DMS53 treated with DMSO at 0.1 percent for 48 hours (cell line): Measurements from ENCODE around the gene GVQW3.
A peak's percentile ranks its signal among the peaks of the same experiment; 100 is the strongest.

ENCODE experiments used
- DNase-seq: peaks from one replicate; lab custom pipeline; 2025; ENCODE audit not compliant: unreplicated experiment; lab: John Stamatoyannopoulos, UW

Gene GVQW3

GRCh38 chr11:76380977-76381719 lies at the start of gene GVQW3, which contains the start of gene THAP12:
GVQW3 (plus strand) TSS chr11:76381323; CDS start chr11:76381829, 506 bp downstream.
THAP12 (minus strand) TSS chr11:76381132; CDS start chr11:76380836, 296 bp downstream.
- peak; percentile 100 for DNase-seq

GRCh38 chr11:76334826-76335389 lies 46.2 kb upstream of the GVQW3 start:
- DNase-seq, result no peak

GRCh38 chr11:76335842-76336241 lies 45.3 kb upstream of the GVQW3 start:
- no peak for DNase-seq

- DNase-seq, result no peak
Measured at GRCh38 chr11:76336597-76336996, 44.5 kb upstream of the GVQW3 start.

DNA sequence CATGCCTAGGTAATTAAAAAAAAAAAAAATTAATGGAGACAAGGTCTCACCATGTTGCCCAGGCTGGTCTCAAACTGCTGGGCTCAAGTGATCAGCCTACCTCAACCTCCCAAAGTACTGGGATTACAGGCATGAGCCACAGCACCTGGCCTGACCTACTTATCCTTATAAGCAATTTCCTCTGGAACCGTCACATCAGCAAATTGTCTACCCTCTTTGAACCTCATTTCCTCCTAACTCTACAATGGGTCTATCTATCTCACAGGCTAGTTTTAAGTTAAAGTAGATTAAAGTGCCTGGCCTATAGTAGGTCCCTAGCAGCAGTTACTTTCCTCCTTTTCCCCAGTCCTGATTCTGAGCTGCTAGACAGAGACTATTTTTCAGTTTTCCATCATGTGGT lies 43.7 kb upstream of the GVQW3 start:
- DNase-seq, result no peak

GRCh38 chr11:76337923-76338322 lies 43.2 kb upstream of the GVQW3 start:
- no peak for DNase-seq

DNA sequence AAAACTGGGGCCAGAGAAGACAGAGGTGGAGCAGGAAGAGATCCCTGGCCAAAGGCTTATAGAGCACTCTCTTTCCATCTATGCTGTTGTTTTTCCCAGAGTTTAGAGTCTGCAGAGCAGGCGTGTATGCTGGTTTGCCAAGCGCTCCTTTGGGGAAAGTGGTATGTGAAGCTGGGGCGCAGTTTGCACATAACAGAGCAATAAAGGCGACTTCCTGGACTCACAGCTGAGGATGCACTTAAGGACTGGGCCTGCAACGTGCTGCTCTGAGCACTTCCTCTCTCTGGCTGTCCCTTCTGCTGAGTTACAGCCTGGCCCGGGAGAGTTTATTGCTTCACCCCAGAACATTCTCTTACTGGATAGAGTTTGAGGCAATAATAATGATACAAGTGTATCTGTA lies 41.9 kb upstream of the GVQW3 start:
- DNase-seq, result no peak

DNA sequence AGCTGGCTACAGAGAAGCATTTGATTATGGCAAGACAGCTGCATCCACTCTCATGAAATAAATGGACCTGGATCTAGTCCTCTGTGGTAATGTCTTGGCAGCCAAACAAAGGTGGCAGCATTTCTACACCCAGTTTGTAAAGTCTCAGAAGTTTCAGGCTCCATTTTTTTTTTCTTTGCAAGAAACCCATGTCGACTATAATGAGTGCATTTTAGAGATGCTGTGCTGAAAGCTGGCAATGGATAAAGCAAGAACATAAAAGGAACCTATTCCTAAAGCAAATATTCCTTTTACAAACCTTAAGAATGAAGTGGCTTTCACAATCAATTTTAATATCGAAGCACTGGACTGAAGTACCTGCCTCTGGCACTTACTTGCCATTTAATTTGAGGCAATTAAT lies 33.7 kb upstream of the GVQW3 start:
- no peak for DNase-seq

GRCh38 chr11:76348348-76348747 lies 32.8 kb upstream of the GVQW3 start:
- no peak for DNase-seq

DNA sequence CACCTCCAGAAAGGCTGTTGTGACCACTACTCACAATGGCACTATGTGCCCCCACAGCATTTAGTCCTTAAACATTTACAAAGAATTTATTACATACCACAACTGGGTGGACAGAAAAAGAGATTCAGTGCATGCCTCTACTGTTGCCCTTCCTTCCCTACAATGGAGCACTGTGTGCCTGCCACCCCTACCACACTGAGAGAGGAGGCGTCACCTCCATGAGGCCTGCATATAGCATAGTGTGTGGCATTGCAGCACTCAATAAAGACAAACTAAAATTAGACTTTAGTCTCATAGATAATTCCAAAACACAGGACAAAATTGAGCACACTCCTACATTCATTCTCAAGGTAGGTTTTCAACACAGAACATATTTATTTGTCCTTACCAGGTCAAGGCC lies 26.0 kb upstream of the GVQW3 start:
- DNase-seq, result no peak

- DNase-seq, result no peak
Measured at GRCh38 chr11:76361374-76361773, 19.7 kb upstream of the GVQW3 start.

- DNase-seq, result no peak
Measured at GRCh38 chr11:76361776-76362175, 19.3 kb upstream of the GVQW3 start.

GRCh38 chr11:76362716-76363115 lies 18.4 kb upstream of the GVQW3 start:
- no peak for DNase-seq

DNA sequence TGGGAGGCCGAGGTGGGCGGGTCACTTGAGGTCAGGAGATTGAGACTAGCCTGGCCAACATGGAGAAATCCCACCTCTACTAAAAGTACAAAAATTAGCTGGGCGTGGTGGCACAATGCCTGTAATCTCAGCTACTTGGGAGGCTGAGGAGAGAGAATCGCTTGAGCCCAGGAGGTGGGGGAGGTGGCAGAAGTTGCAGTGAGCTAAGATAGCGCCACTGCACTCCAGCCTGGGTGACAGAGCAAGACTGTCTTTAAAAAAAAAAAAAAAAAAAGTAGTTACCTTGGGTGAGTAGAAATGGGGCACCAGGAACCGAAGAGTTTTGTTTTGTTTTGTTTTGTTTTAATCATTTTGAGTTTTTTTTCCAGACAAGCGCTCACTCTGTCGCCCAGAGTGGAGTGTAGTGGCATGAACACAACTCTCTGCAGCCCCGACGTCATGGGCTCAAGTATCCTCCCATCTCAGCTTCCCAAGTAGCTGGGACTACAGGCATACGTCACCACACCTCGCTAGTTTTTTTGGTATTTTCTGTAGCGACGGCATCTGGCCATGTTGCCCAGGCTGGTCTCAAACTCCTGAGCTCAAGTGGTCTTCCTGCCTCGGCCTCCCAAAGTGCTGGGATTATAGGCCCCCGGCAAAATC lies 16.0 kb upstream of the GVQW3 start:
- DNase-seq, result no peak

- no peak for DNase-seq
Measured at GRCh38 chr11:76368490-76368889, 12.6 kb upstream of the GVQW3 start.

GRCh38 chr11:76369406-76369805 lies 11.7 kb upstream of the GVQW3 start:
- peak; percentile 55 for DNase-seq

DNA sequence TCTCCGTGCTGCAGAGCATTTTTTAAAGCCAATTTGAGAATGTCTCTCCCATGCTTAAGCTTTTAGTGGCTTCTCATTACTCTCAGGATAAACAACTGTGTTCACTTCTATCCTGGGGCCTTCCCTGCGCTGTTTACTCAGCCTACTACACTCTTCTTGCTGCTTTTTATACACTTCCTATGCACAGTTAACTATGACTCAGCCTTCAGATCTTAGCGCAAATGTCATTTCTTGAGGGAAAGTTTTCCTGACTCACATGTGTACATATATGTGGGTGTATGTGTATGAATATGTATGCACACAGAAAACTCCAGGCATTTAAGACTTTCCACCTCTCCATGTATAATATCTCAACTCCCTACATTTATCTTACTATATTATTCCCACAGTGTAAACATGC lies 10.0 kb upstream of the GVQW3 start:
- peak; percentile 72 for DNase-seq

DNA sequence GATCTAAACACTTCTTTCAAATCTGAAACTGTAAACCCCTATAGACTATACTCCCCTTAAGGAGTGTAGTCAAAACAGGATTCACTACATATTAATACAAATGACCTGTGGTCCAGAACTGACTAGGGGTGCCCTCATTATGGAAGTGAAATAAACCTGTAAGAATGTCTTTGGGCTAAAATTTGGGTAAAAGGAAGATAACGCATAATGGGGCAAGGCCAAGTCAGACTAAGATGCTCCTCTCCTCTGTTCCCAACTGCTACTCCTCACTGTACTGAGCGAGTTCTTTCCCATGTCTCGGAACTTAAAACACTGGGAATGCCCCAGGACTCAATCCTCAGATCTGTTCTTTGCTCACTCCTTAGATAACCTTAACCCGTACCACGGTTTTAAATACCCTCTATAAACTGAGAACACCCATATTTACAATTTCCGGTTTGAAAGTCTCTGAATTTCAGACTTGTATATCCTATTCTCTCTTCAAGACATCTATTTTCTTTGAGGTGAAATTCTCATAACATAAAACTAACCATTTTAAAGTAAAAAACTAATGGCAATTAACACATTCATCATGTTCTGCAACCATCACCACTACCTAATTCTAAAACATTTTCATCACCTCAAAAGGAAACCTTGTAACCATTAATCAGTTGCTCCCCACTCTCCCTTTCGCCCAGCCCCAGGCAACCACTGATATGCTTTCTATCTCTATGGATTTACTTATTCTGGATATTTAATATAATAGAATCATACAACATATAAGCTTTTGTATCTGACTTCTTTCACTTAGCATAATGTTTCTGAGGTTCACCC lies 4.2 kb upstream of the GVQW3 start:
- DNase-seq, result no peak

DNA sequence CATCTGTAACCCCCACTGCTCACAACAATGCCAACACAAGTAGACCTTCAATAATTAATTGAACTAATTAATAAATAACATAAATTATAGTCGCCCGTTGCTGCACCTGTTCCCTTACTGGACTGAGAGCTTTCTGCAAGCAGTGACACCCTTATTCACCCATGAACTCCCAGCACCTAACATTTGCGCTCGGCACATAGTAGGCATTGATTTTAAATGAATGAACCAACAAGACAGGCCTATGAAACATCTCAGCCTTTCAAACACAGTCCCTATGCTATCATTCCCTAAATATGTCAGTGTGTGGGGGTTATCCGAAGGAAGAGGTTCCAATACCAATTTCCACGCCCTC lies 1.3 kb upstream of the GVQW3 start:
- DNase-seq, result no peak

DNA sequence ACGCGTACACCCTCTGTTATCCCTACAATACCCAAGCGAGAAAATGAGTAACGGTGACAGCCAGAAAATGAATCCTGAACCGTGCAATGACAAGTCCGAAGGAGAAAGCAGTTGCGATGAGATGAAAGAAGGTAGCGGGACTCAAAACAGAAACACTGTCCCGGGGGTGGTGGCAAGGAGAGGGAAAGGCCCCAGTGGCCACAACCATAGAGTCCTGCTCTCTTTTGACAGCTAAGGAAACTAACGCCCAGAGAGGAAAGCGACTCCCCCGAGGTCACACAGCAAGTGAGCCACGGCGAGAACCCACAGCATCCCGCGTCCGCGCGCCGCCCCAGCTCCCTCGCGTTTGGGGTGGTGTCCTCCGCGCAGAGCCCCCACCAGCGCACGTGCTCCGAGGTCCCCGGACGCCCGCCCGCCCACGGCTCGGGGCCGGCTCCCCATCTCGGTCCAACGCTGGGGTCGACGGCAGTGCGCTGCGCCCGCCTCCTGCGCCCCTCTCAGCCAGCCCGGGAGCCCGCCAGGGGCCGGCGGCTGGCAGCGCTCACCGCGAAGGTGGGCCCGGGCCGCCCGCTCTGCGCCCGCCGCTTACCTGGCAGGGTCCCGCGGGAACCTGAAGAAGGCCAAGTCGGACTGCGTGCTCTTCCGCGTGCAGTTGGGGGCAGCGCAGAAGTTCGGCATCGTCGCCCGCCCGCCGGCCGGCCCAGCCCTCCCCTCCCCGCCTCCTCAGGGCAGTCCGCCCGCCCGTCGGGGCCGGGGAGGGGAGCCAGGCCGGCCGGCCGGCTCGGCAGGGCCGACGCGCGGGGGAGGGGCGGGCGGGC lies 755 bp upstream of the GVQW3 start:
- peak; percentile 28 for DNase-seq

DNA sequence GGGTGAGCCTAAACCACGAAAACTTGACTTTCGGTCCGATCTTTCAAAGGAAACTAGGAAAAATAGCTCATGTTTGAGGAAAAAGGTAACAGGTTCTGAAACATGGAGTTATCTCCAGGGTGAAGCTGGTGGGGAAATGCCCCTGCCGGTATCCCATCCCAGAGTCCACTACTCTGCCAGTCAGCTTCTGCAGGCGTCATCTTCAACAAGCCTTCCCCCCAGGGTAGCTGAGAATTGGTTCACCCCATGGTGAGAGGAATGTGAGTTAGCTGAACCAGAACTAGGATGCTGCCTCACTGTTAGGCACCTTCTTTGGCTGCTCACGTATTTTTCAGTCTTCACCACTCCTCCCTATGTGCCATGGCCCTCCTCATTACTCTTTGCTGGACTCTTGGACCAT lies 1.1 kb downstream of the GVQW3 start:
- no peak for DNase-seq
